HepG2 (cell line): ENCODE data around the gene PRDX3. TPM values are rescaled to one million over a fixed set of nuclear protein-coding genes. Genes with fewer than 3 reads are reported as not detected.

Experiments
- EP300 ChIP-seq, 3 experiments: sonication (generic) in 1 of 3; formaldehyde crosslinking in 1 of 3; IDR thresholded peaks; 2 replicates each; pipeline versions ENCODE4 v1.5.1 to v1.6.1; 2011 to 2020; ENCODE audit warnings: low read depth in 2 of 3, low read length in 2 of 3, borderline replicate concordance in 1 of 3, improper control_type of control experiment in 1 of 3, mild to moderate bottlenecking in 1 of 3, missing genetic modification reagents in 1 of 3, moderate library complexity in 1 of 3
- SNAPC2 ChIP-seq: sonication (generic); formaldehyde crosslinking; IDR thresholded peaks from 2 replicates; pipeline ENCODE4 v1.8.1; 2022; ENCODE audit warnings: mild to moderate bottlenecking, missing genetic modification reagents
- ZBTB14 ChIP-seq: sonication (generic); formaldehyde crosslinking; IDR thresholded peaks from 2 replicates; pipeline ENCODE4 v1.4.0; 2020; ENCODE audit warnings: missing genetic modification reagents
- ZNF33A ChIP-seq: sonication (generic); formaldehyde crosslinking; IDR thresholded peaks from 2 replicates; pipeline ENCODE4 v1.5.1; 2020; ENCODE audit warnings: missing genetic modification reagents, mild to moderate bottlenecking, moderate library complexity, borderline replicate concordance
- ZNF562 ChIP-seq: sonication (generic); formaldehyde crosslinking; IDR thresholded peaks from 2 replicates; pipeline ENCODE4 v1.8.0; 2022; ENCODE audit warnings: missing genetic modification reagents, borderline replicate concordance
- polyA plus RNA-seq, 8 experiments: library from polyadenylated mRNA; depleted of rRNA in 3 of 8; stranded (reverse) in 7 of 8; unstranded in 1 of 8; fragments of >200 nt; fragmentation: Illumina TruSeq in 4 of 8; extraction: Trizol in 4 of 8; gene quantifications; 2 replicates each; pipeline versions ENCODE4 v1.2.1 to v1.2.3, GENCODE V29; 2011 to 2016; ENCODE audit warnings: low read depth in 4 of 8, missing spikeins in 1 of 8, mixed read lengths in 1 of 8; ENCODE audit not compliant: insufficient read depth in 1 of 8
- total RNA-seq, 5 experiments: library from RNA; depleted of rRNA; stranded (reverse); fragments of >200 nt; fragmentation: Illumina TruSeq; extraction: Trizol; gene quantifications; 2 replicates each; pipeline ENCODE4 v1.2.3, GENCODE V29; 2016; ENCODE audit warnings: low read depth in 1 of 5
- TF ChIP-seq, protein P1 (sequence below), 2 experiments: sonication (generic) in 1 of 2; formaldehyde crosslinking in 1 of 2; IDR thresholded peaks; 2 replicates each; pipeline versions ENCODE4 v1.4.0 to v1.6.1; 2016 to 2020; ENCODE audit warnings: borderline replicate concordance in 1 of 2, low read depth in 1 of 2, mild to moderate bottlenecking in 1 of 2, missing genetic modification reagents in 1 of 2
- TF ChIP-seq, protein P2 (sequence below): sonication (generic); formaldehyde crosslinking; IDR thresholded peaks from 2 replicates; pipeline ENCODE4 v1.4.0; 2020; ENCODE audit warnings: missing genetic modification reagents, borderline replicate concordance

The PRDX3 gene
- total and polyA plus RNA-seq, 2 of the 13 experiments (the other 11 are each of a cell fraction or from before 2014, with no cell fraction given): 407 to 565 TPM

DNA sequence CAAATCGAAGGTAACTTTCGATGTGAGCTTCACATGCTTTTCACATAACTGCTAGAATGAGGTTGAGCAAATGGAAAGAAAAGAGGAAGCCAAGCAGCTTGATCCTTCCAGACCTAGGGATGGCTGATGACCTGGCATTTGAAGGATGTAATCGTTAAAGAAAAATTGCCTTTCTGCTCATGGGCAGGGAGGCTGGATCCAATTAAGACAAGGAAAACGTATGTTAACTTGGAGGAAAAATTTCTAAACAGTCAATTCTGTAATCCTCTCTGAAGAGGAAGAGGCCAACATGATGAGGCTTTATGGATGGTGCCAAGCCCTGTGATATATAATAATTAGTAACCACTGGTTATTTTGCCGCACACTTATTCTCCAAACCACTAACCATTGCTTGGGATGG lies 41.3 kb upstream of the PRDX3 start (continued):
- no peak for TF ChIP-seq ZBTB14 (CRISPR knock-in tag)
- TF ChIP-seq ZNF33A (CRISPR knock-in tag): no peak
- no peak for TF ChIP-seq EP300 (IDR thresholded peaks at IDR 0.05; ENCODE audit: low read depth in 2 of 2, low read length in 2 of 2)
- TF ChIP-seq EP300 (CRISPR knock-in tag; IDR thresholded peaks at IDR 0.05; ENCODE audit: borderline replicate concordance): no peak
- TF ChIP-seq, protein P1, sequence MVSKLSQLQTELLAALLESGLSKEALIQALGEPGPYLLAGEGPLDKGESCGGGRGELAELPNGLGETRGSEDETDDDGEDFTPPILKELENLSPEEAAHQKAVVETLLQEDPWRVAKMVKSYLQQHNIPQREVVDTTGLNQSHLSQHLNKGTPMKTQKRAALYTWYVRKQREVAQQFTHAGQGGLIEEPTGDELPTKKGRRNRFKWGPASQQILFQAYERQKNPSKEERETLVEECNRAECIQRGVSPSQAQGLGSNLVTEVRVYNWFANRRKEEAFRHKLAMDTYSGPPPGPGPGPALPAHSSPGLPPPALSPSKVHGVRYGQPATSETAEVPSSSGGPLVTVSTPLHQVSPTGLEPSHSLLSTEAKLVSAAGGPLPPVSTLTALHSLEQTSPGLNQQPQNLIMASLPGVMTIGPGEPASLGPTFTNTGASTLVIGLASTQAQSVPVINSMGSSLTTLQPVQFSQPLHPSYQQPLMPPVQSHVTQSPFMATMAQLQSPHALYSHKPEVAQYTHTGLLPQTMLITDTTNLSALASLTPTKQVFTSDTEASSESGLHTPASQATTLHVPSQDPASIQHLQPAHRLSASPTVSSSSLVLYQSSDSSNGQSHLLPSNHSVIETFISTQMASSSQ (IDR thresholded peaks at IDR 0.05; ENCODE audit: low read depth): no peak
- TF ChIP-seq, protein P1 (CRISPR knock-in tag; IDR thresholded peaks at IDR 0.05; ENCODE audit: borderline replicate concordance): no peak
- no peak for TF ChIP-seq SNAPC2 (CRISPR knock-in tag)
- TF ChIP-seq, protein P2, sequence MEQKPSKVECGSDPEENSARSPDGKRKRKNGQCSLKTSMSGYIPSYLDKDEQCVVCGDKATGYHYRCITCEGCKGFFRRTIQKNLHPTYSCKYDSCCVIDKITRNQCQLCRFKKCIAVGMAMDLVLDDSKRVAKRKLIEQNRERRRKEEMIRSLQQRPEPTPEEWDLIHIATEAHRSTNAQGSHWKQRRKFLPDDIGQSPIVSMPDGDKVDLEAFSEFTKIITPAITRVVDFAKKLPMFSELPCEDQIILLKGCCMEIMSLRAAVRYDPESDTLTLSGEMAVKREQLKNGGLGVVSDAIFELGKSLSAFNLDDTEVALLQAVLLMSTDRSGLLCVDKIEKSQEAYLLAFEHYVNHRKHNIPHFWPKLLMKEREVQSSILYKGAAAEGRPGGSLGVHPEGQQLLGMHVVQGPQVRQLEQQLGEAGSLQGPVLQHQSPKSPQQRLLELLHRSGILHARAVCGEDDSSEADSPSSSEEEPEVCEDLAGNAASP (CRISPR knock-in tag): no peak
- no peak for TF ChIP-seq ZNF562
